H1 (cell line): Measurements from ENCODE around the gene PUSL1. TPM values are rescaled to one million over a fixed set of nuclear protein-coding genes. Genes with fewer than 3 reads are reported as not detected.

Source experiments
- CTCF ChIA-PET: fragments of 300-600 bp; sonication (Branson Sonifier 250); formaldehyde crosslinking; loops from one replicate; lab custom pipeline; 2021; ENCODE audit not compliant: partially characterized antibody; lab: Charles Lee
- POLR2A ChIA-PET: fragments of 300-600 bp; sonication (Branson Sonifier 250); formaldehyde crosslinking; loops from one replicate; lab custom pipeline; 2021; ENCODE audit warnings: inconsistent platforms; ENCODE audit not compliant: partially characterized antibody; lab: Charles Lee
- DNase-seq, 2 experiments: peaks; one replicate each; pipeline versions ENCODE4 v3.0.0 to v3.0.0-alpha.2; 2010 to 2022; ENCODE audit warnings: low spot score in 2 of 2, low read depth in 1 of 2, mixed read lengths in 1 of 2
- FAIRE-seq: peaks from 2 replicates; lab custom pipeline; 2011; peaks lifted over from hg19 to GRCh38; lab: Jason Lieb, UNC
- H2AFZ ChIP-seq: 2 replicates; pipeline ENCODE4 v1.8.1; 2012; ENCODE audit warnings: low read length, inconsistent platforms
- H2AK5ac ChIP-seq: 2 replicates; pipeline ENCODE4 v1.6.1; 2013; ENCODE audit warnings: low read depth, low read length
- H2BK120ac ChIP-seq: replicated peaks from 2 replicates; pipeline ENCODE3; 2013; ENCODE audit warnings: low read depth, low read length, inconsistent platforms
- H2BK12ac ChIP-seq: 2 replicates; pipeline ENCODE4 v1.6.1; 2013; ENCODE audit warnings: low read depth, low read length
- H2BK15ac ChIP-seq: 2 replicates; pipeline ENCODE4 v1.6.1; 2013; ENCODE audit warnings: low read length
- H2BK20ac ChIP-seq: 2 replicates; pipeline ENCODE4 v1.6.1; 2013; ENCODE audit warnings: low read length
- H2BK5ac ChIP-seq: 2 replicates; pipeline ENCODE4 v1.6.1; 2013; ENCODE audit warnings: low read depth, low read length
- H3K14ac ChIP-seq: 2 replicates; pipeline ENCODE4 v1.6.1; 2013; ENCODE audit warnings: inconsistent platforms; ENCODE audit not compliant: insufficient read length
- H3K18ac ChIP-seq: 2 replicates; pipeline ENCODE4 v1.6.1; 2013; ENCODE audit warnings: low read length; ENCODE audit errors: extremely low read depth
- H3K23ac ChIP-seq: 2 replicates; pipeline ENCODE4 v1.6.1; 2013; ENCODE audit warnings: inconsistent platforms; ENCODE audit not compliant: insufficient read length
- H3K23me2 ChIP-seq: 2 replicates; pipeline ENCODE4 v1.6.1; 2013; ENCODE audit warnings: low read depth, low read length
- H3K27ac ChIP-seq: 2 replicates; pipeline ENCODE4 v1.6.1; 2011; ENCODE audit warnings: low read depth, low read length, inconsistent platforms
- H3K27me3 ChIP-seq, 4 experiments: replicated peaks in 1 of 4; 1 replicate in 1 of 4; 2 replicates in 3 of 4; pipeline versions ENCODE4 v1.6.1 to v1.8.1; 2011 to 2013; ENCODE audit warnings: low read length in 3 of 4, mild to moderate bottlenecking in 3 of 4, inconsistent platforms in 2 of 4, mixed read lengths in 2 of 4, moderate library complexity in 1 of 4; ENCODE audit not compliant: control insufficient read depth in 3 of 4, insufficient read depth in 3 of 4; ENCODE audit errors: extremely low read depth in 1 of 4
- H3K36me3 ChIP-seq, 4 experiments: 2 replicates each; pipeline versions ENCODE4 v1.6.1 to v1.8.1; 2011 to 2013; ENCODE audit warnings: mild to moderate bottlenecking in 4 of 4, low read length in 3 of 4, moderate library complexity in 2 of 4, control low read depth in 1 of 4, inconsistent platforms in 1 of 4; ENCODE audit not compliant: insufficient read depth in 4 of 4, control insufficient read depth in 2 of 4
- H3K4ac ChIP-seq: replicated peaks from 2 replicates; pipeline ENCODE3; 2013; ENCODE audit warnings: low read length, low read depth, mixed read lengths, inconsistent platforms; ENCODE audit not compliant: insufficient read length
- H3K4me1 ChIP-seq, 4 experiments: replicated peaks in 1 of 4; 1 replicate in 1 of 4; 2 replicates in 3 of 4; pipeline versions ENCODE4 v1.6.1 to v1.8.1; 2011 to 2013; ENCODE audit warnings: low read length in 3 of 4, inconsistent platforms in 2 of 4, mixed read lengths in 1 of 4; ENCODE audit not compliant: insufficient read depth in 4 of 4, control insufficient read depth in 3 of 4
- H3K4me2 ChIP-seq, 2 experiments: 2 replicates each; pipeline versions ENCODE4 v1.6.1 to v1.8.1; 2011 to 2013; ENCODE audit warnings: low read depth in 2 of 2, low read length in 2 of 2, control low read depth in 1 of 2, inconsistent platforms in 1 of 2, mild to moderate bottlenecking in 1 of 2; ENCODE audit not compliant: insufficient read depth in 1 of 2
- H3K4me3 ChIP-seq, 4 experiments: fragments of 200-600, 300-600 bp in 1 of 4; sonication (generic), shearing (Covaris generic), sonication (Bioruptor Twin) in 1 of 4; 2 replicates each; pipeline versions ENCODE4 v1.5.1 to v1.8.1; 2011 to 2016; ENCODE audit warnings: low read length in 4 of 4, low read depth in 3 of 4, control low read depth in 2 of 4, inconsistent platforms in 2 of 4, mild to moderate bottlenecking in 2 of 4, mixed read lengths in 1 of 4, moderate library complexity in 1 of 4; ENCODE audit not compliant: insufficient read depth in 2 of 4; ENCODE audit errors: extremely low read depth in 1 of 4
- H3K56ac ChIP-seq: replicated peaks from 2 replicates; pipeline ENCODE3; 2013; ENCODE audit warnings: low read depth, mild to moderate bottlenecking, mixed read lengths, low read length, inconsistent platforms; ENCODE audit not compliant: insufficient read length
- H3K79me1 ChIP-seq: 2 replicates; pipeline ENCODE4 v1.6.1; 2013; ENCODE audit warnings: low read depth, low read length, control low read depth
- H3K79me2 ChIP-seq, 2 experiments: 2 replicates each; pipeline versions ENCODE4 v1.6.1 to v1.8.1; 2012 to 2013; ENCODE audit warnings: low read length in 2 of 2, mild to moderate bottlenecking in 2 of 2, inconsistent platforms in 1 of 2; ENCODE audit not compliant: insufficient read depth in 2 of 2, control insufficient read depth in 1 of 2
- H3K9ac ChIP-seq, 4 experiments: replicated peaks in 1 of 4; 1 replicate in 1 of 4; 2 replicates in 3 of 4; pipeline versions ENCODE4 v1.6.1 to v1.8.1; 2011 to 2013; ENCODE audit warnings: low read depth in 3 of 4, low read length in 3 of 4, control low read depth in 2 of 4, mild to moderate bottlenecking in 2 of 4, moderate library complexity in 2 of 4, inconsistent platforms in 1 of 4; ENCODE audit errors: extremely low read depth in 1 of 4
- H3K9me3 ChIP-seq, 2 experiments: 2 replicates each; pipeline versions ENCODE4 v1.6.1 to v1.8.1; 2012 to 2013; ENCODE audit warnings: mild to moderate bottlenecking in 2 of 2, moderate library complexity in 2 of 2, control low read depth in 1 of 2, inconsistent platforms in 1 of 2, low read depth in 1 of 2, low read length in 1 of 2, mixed read lengths in 1 of 2; ENCODE audit not compliant: insufficient read depth in 2 of 2
- H4K20me1 ChIP-seq, 2 experiments: replicated peaks in 1 of 2; 2 replicates each; pipeline versions ENCODE3 to v1.8.1; 2011 to 2013; ENCODE audit warnings: inconsistent platforms in 2 of 2, low read length in 2 of 2, mild to moderate bottlenecking in 1 of 2; ENCODE audit not compliant: insufficient read depth in 2 of 2, control insufficient read depth in 1 of 2
- H4K5ac ChIP-seq: 2 replicates; pipeline ENCODE4 v1.6.1; 2013; ENCODE audit warnings: low read length, low read depth, mixed read lengths, inconsistent platforms; ENCODE audit not compliant: insufficient read length
- H4K8ac ChIP-seq: 2 replicates; pipeline ENCODE4 v1.8.0; 2013; ENCODE audit warnings: mild to moderate bottlenecking, moderate library complexity, low read length, inconsistent platforms; ENCODE audit not compliant: insufficient read depth; ENCODE audit errors: extremely low read depth
- H4K91ac ChIP-seq: replicated peaks from 2 replicates; pipeline ENCODE3; 2013; ENCODE audit warnings: low read length, mixed read lengths, inconsistent platforms; ENCODE audit not compliant: insufficient read length
- BACH1 ChIP-seq: IDR thresholded peaks from 2 replicates; pipeline ENCODE4 v1.6.1; 2012; ENCODE audit warnings: low read length, improper control_type of control experiment
- CBX8 ChIP-seq: fragments of 300-800, 300-1000 bp; sonication (generic); IDR thresholded peaks from 2 replicates; pipeline ENCODE4 v1.7.1; 2016; ENCODE audit warnings: low read depth, low read length, borderline replicate concordance
- E2F6 ChIP-seq: IDR thresholded peaks from 2 replicates; pipeline ENCODE4 v1.6.1; 2012; ENCODE audit warnings: inconsistent platforms
- PHF8 ChIP-seq: fragments of 200-600 bp; sonication (generic); conservative IDR thresholded peaks from 2 replicates; pipeline ENCODE4 v1.7.1; 2012; ENCODE audit warnings: low read depth, mild to moderate bottlenecking, inconsistent platforms, low read length, moderate library complexity
- WGBS, 2 experiments: shearing (Covaris generic) in 1 of 2; methylation state at CpG; one replicate each; pipeline versions ENCODE4 v1.1.6 to v1.1.7; 2013 to 2015; ENCODE audit warnings: low lambda C conversion rate in 2 of 2, mixed read lengths in 2 of 2, inconsistent platforms in 1 of 2, low coverage in 1 of 2, missing lambda C conversion rate in 1 of 2; ENCODE audit not compliant: insufficient replicate concordance in 2 of 2, insufficient coverage in 1 of 2, insufficient read length in 1 of 2; ENCODE audit errors: extremely low coverage in 1 of 2, missing lambda C conversion rate in 1 of 2; 5-methylcytosine and 5-hydroxymethylcytosine counted together
- polyA plus RNA-seq, 7 experiments: library from polyadenylated mRNA; depleted of rRNA in 3 of 7; stranded (reverse) in 5 of 7; unstranded in 2 of 7; fragments of >200 nt in 5 of 7; fragments of 200-250 nt in 2 of 7; gene quantifications; 1 replicate in 5 of 7; 2 replicates in 1 of 7; 4 replicates in 1 of 7; pipeline versions ENCODE4 v1.2.1 to v1.2.3, GENCODE V29; 2011 to 2013; ENCODE audit warnings: missing spikeins in 2 of 7, mixed read lengths in 2 of 7
- total RNA-seq: library from RNA; stranded (reverse); fragmentation: NEBNext Ultra II Directional; extraction: Animal tissue kit (Norgen Biotek cat#: 25700); gene quantifications from 2 replicates; pipeline ENCODE4 v1.2.1, GENCODE V29; 2021

PUSL1 gene
- total and polyA plus RNA-seq, 2 of the 8 experiments (the other 6 are each of a cell fraction or from before 2014, with no cell fraction given): 38.8 to 87.4 TPM

DNA sequence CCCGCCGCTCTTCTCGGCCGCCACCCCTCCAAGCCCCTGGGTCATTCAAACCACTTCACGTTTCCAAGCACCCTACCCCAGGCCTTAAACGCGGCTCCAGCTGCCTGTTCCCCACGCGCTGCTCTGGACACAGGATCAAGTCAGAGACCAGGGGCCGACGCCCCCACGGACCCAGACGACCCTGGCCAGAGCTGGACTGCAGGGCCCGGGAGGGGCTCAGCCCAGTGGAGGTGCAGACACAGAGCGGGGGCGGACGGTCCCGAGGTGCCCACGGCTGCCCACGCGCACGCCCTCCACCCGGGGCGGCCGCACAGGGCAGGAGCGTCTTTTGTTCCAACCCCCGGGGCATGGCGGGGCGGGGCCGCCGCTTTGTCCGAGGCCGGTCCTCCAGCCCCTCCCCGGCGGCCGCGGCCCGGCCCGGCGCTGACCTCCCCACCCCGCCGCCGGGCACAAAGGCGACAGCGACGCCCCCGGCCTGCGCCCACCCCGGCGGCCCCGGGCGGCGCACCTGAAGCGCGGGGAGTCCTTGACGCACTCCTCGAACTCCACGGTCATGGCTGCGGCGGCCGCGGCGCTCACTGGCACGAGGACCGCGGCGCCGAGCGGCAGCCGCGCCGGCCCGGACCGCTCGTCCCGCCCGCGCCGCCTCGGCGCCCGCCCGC is 1.0 kb upstream of the PUSL1 start:
- Histone ChIP-seq H3K23ac (no peak overlapping the region), H3K9me3 (no peaks in the 10 kb centered on the region), H3K4me2 (peak overlapping the region; percentile 66 to 95), H2BK5ac (no peak overlapping the region), H3K4me3 (peak overlapping the region; percentile 65 to 91 (median 76)), H2BK15ac (no peak overlapping the region), H3K79me1 (peaks cover 4% of the 10 kb centered on the region; the same call in 1 of the 2 replicates), H3K23me2 (peaks cover 21% of the 10 kb centered on the region; the same call in 1 of the 2 replicates), H2AFZ (no peak overlapping the region), H4K91ac (peak overlapping the region; percentile 34), H3K36me3 (peaks cover 3 to 18% (median 11%) of the 10 kb centered on the region in 4 experiments; a peak in 7 of 8 replicates), H4K5ac (no peak overlapping the region), H3K18ac (no peak overlapping the region; the same call in 1 of the 2 replicates), H3K14ac (no peak overlapping the region), H3K79me2 (peaks cover 0 to 6% of the 10 kb centered on the region in 2 experiments; a peak in 1 of 4 replicates), H3K9ac (peak overlapping the region in 3 of 4 experiments; percentile 1 to 63 (median 25); a peak in 3 of 7 replicates), H2AK5ac (no peak overlapping the region), H2BK20ac (no peak overlapping the region), H4K20me1 (peaks cover 2 to 29% of the 10 kb centered on the region in 2 experiments), H3K56ac (no peak overlapping the region), H3K4ac (no peak overlapping the region), H3K27ac (no peak overlapping the region; the same call in 1 of the 2 replicates), H3K4me1 (peaks cover 0 to 40% (median 31%) of the 10 kb centered on the region in 4 experiments; a peak in 6 of 7 replicates), H2BK120ac (no peak overlapping the region), H3K27me3 (peaks cover 0 to 4% (median 1%) of the 10 kb centered on the region in 4 experiments; a peak in 1 of 7 replicates), H4K8ac (no peak overlapping the region; the same call in 1 of the 2 replicates), H2BK12ac (no peak overlapping the region)
- ChIA-PET POLR2A (interaction anchor here (1.1 kb wide), 1 partner anchor 27 kb away, joined by 5 read pairs; no protein-coding TSS in a partner anchor), CTCF (interaction anchor here (0.7 to 1.0 kb wide), 3 partner anchors 8 to 17 kb away, joined by 3 to 4 read pairs (median 3); no protein-coding TSS in a partner anchor)
- no peak for DNase-seq
- FAIRE-seq: no peak
- 14% methylated on average over 26 of the region's 83 CpGs; no CpG with 5 or more reads in 1 of the 2 experiments for WGBS, 2 experiments
- TF ChIP-seq E2F6: 0 out of 2 replicates have a peak, but pooled peaks have one; percentile 9
- TF ChIP-seq BACH1: peak; percentile 45; the same call in 1 of the 2 replicates
- no peak for TF ChIP-seq CBX8
- peak; percentile 10; the same call in 1 of the 2 replicates for TF ChIP-seq PHF8
